GM06990 (cell line): ENCODE data around the gene PLPP4.
"Not testable (repeated sequence)": the region's sequence is repeated elsewhere in the genome, so short reads cannot be mapped to it uniquely, and the experiment has no call there.

ENCODE experiments used
- DNase-seq: peaks from one replicate; pipeline ENCODE4 v3.0.0-alpha.2; 2011; ENCODE audit not compliant: insufficient read length; ENCODE audit errors: extremely low read depth
- H3K27me3 ChIP-seq: replicated peaks from 2 replicates; pipeline ENCODE4 v1.6.0; 2011; ENCODE audit warnings: low read length; ENCODE audit not compliant: control insufficient read depth, insufficient read depth
- H3K36me3 ChIP-seq: 2 replicates; pipeline ENCODE4 v1.5.1; 2011; ENCODE audit warnings: low read length; ENCODE audit not compliant: control insufficient read depth, insufficient read depth
- H3K4me3 ChIP-seq: replicated peaks from 2 replicates; pipeline ENCODE4 v1.5.1; 2011; ENCODE audit warnings: low read depth, mild to moderate bottlenecking, control low read depth, low read length
- TF ChIP-seq, protein P1 (sequence below): IDR thresholded peaks from 2 replicates; pipeline ENCODE4 v1.5.1; 2011; ENCODE audit warnings: low read length, control low read depth, mild to moderate bottlenecking, inconsistent platforms; ENCODE audit not compliant: insufficient read depth, poor library complexity, severe bottlenecking

Gene PLPP4

DNA sequence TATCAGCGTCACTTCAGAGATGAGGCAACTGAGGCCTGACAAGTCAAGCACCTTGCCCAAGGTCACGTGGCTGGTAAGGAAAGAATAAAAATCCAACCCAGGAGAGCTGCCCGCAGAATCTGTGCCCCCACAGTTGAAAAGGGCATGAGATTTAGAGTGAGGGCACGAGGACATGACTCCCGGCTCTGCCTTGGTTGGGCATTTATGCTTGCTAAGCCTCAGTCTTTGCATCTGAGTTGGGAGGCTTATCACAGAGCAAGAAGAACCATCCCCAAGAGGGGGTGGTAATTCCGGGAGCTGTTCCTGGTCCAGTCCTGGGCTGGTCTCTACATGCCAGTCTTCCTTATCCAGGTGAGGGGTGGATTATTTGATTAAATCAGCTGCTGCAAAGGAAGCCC lies 37.3 kb downstream of the PLPP4 start:
- H3K27me3 ChIP-seq: no peaks in the 10 kb centered on the region
- no peaks in the 10 kb centered on the region for H3K36me3 ChIP-seq
- TF ChIP-seq, protein P1, sequence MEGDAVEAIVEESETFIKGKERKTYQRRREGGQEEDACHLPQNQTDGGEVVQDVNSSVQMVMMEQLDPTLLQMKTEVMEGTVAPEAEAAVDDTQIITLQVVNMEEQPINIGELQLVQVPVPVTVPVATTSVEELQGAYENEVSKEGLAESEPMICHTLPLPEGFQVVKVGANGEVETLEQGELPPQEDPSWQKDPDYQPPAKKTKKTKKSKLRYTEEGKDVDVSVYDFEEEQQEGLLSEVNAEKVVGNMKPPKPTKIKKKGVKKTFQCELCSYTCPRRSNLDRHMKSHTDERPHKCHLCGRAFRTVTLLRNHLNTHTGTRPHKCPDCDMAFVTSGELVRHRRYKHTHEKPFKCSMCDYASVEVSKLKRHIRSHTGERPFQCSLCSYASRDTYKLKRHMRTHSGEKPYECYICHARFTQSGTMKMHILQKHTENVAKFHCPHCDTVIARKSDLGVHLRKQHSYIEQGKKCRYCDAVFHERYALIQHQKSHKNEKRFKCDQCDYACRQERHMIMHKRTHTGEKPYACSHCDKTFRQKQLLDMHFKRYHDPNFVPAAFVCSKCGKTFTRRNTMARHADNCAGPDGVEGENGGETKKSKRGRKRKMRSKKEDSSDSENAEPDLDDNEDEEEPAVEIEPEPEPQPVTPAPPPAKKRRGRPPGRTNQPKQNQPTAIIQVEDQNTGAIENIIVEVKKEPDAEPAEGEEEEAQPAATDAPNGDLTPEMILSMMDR: no peak
- no peak overlapping the region for H3K4me3 ChIP-seq
- no peak for DNase-seq

DNA sequence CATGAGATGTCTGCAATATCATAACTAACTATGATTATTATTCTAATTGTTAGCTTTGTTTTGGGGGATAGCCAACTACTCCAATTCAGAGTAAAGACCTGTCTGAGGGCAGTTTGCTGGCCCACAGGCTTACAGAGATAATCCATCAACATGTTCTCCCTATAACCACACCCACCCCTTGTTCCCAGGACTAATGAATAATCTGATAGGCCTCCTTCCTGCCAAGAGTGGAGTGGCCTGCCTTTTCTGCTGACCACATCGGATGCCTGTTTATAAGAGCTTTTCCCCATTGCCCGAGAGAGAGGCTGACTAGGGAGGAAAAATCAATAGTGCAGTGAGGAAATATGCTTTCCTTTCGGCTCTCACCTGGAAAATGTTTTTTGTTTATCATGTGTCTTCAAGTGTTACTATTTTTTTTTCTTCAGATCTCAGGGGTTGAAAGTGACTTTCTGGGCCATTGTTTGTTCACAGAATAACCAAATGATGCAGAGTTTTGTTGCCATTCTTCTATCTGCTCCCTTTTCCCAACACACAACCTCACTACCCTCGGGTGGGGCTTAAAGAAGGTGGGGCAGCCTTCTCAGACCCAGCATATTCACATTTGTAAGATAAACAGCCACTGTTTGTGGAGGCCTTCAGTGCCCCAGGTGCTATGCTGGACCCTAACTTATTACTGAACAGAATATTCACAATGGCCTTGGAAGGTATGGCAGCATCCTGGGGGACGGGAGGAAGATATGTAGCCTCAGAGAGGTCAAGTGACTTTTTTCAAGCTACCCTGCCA lies 38.4 kb downstream of the PLPP4 start:
- TF ChIP-seq, protein P1: no peak
- no peak for DNase-seq
- Histone ChIP-seq H3K36me3 (no peaks in the 10 kb centered on the region), H3K27me3 (no peaks in the 10 kb centered on the region; the same call in 1 of the 2 replicates), H3K4me3 (no peak overlapping the region)

DNA sequence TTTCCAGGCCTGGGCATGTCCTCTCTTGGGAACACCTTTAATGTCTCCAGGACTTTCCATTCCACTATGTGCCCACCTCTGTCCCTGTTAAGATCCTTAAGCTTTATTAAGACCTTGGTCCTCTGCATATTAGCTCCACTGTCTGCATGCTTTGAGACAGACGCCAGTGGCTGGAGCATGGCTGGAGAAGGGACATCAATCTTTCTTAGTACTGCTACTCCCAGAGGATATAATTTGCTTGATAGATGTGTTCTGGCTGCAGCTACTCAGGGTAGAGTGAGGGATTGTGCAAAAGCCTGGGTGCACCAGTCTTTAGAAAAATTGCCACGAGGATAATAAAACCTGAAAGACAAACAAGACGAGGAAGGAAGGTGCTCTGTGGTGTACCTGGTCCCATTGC lies 42.9 kb downstream of the PLPP4 start:
- DNase-seq: no peak

DNA sequence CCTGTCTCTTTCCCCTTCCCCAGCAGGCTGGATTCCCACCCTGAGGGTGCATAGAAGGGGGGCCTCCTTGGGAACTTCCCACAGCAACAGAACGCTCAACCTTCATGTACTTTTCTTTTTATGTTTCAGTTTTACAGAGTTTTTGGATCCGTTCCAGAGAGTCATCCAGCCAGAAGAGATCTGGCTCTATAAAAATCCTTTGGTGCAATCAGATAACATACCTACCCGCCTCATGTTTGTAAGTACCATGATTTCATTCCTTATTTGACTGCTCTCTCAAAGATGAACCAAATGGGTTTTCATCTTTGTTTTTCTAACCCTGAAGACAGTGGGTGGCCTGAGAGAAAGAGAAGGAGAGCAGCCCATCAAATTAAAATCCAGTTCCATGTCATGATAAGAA lies 46.7 kb downstream of the PLPP4 start:
- TF ChIP-seq, protein P1: no peak
- Histone ChIP-seq H3K4me3 (no peak overlapping the region), H3K36me3 (no peaks in the 10 kb centered on the region), H3K27me3 (no peaks in the 10 kb centered on the region; the same call in 1 of the 2 replicates)
- no peak for DNase-seq

More for the DNA sequence above, 42.9 kb downstream of the PLPP4 start:
- Histone ChIP-seq H3K4me3 (no peak overlapping the region), H3K27me3 (no peaks in the 10 kb centered on the region; the same call in 1 of the 2 replicates), H3K36me3 (no peaks in the 10 kb centered on the region)
- TF ChIP-seq, protein P1: no peak

DNA sequence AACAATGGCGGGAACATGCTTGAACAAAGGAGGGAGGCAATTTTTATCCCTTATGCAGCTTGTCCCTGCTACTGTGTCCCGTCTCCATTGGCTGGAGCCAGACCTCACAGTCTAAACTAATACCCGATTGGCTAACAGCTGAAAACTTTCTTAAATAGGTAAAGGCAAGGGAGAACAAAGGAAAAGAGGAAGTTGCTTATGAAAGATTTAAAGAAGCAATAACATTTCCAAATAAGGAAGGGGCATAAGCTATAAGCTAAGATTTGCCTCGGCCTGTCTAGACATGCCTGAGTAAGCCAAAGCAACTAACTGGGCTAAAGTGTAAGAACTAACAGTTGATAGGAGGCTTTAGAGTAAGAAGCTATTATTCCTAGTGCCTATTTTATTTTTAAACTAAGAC lies 47.2 kb downstream of the PLPP4 start:
- not testable (repeated sequence) for H3K36me3 ChIP-seq, H3K4me3 ChIP-seq, DNase-seq, H3K27me3 ChIP-seq

- TF ChIP-seq, protein P1: no peak
- no peaks in the 10 kb centered on the region for H3K36me3 ChIP-seq
- no peak for DNase-seq
- H3K4me3 ChIP-seq: no peak overlapping the region
- H3K27me3 ChIP-seq: no peaks in the 10 kb centered on the region; the same call in 1 of the 2 replicates
Measured at GRCh38 chr10:120505056-120505455, 48.0 kb downstream of the PLPP4 start.
